Gastroesophageal sphincter (tissue), 4 donors: ENCODE results near the gene MACROD2. TPM values are rescaled to one million over a fixed set of nuclear protein-coding genes. Genes with fewer than 3 reads are reported as not detected.

ENCODE experiments used
- ATAC-seq: fragments of 150-250 bp; one replicate; pipeline ENCODE4 v1.9.1; 2016; ENCODE audit warnings: mild to moderate bottlenecking, moderate library complexity
- H3K27ac ChIP-seq, 4 donors: fragments of 200-600 bp; sonication (generic) in 3 of 4; 1 replicate in 3 of 4; 2 replicates in 1 of 4; pipeline ENCODE4 v1.5.1; 2016 to 2019
- H3K27me3 ChIP-seq: fragments of 200-600 bp; sonication (generic); one replicate; pipeline ENCODE4 v1.5.1; 2019
- H3K36me3 ChIP-seq, 2 donors: fragments of 200-600 bp; sonication (generic); one replicate each; pipeline ENCODE4 v1.5.1; 2019; ENCODE audit warnings: control low read depth in 1 of 2
- H3K4me1 ChIP-seq, 3 donors: fragments of 200-600 bp; sonication (generic); 1 replicate in 2 of 3; 2 replicates in 1 of 3; pipeline ENCODE4 v1.5.1; 2016 to 2019; ENCODE audit warnings: control low read depth in 2 of 3
- H3K4me3 ChIP-seq, 2 donors: fragments of 200-600 bp; sonication (generic); one replicate each; pipeline ENCODE4 v1.5.1; 2019; ENCODE audit warnings: mild to moderate bottlenecking in 1 of 2, moderate library complexity in 1 of 2
- H3K9me3 ChIP-seq, 3 donors: fragments of 200-600 bp; sonication (generic); one replicate each; pipeline ENCODE4 v1.5.1; 2017 to 2019; ENCODE audit warnings: control low read depth in 2 of 3
- EP300 ChIP-seq: sonication (generic); formaldehyde crosslinking; IDR thresholded peaks from one replicate; pipeline ENCODE4 v1.6.1; 2017; ENCODE audit warnings: antibody characterized with exemption, mild to moderate bottlenecking
- POLR2A ChIP-seq, 2 donors: fragments of 450-650 bp; IDR thresholded peaks; one replicate each; pipeline ENCODE4 v1.6.1; 2017; ENCODE audit warnings: antibody characterized with exemption in 2 of 2, mild to moderate bottlenecking in 2 of 2, moderate library complexity in 1 of 2
- POLR2AphosphoS5 ChIP-seq: sonication (generic); formaldehyde crosslinking; IDR thresholded peaks from one replicate; pipeline ENCODE4 v1.6.1; 2017; ENCODE audit warnings: antibody characterized with exemption
- whole genome bisulfite sequencing, 2 donors: methylation state at CpG; one replicate each; pipeline ENCODE4 v1.1.5; 2018; ENCODE audit warnings: low coverage in 1 of 2; 5-methylcytosine and 5-hydroxymethylcytosine counted together
- total RNA-seq, 4 donors: library from RNA; depleted of rRNA; stranded (reverse); fragments of >200 nt; gene quantifications; one replicate each; pipeline ENCODE4 v1.1.0, GENCODE V29; 2016
- TF ChIP-seq, protein P1 (sequence below), 4 experiments: fragments of 200-600 bp in 2 of 4; fragments of 450-650 bp in 2 of 4; sonication (generic) in 1 of 4; IDR thresholded peaks; one replicate each; pipeline ENCODE4 v1.5.1; 2017 to 2019; ENCODE audit warnings: antibody characterized with exemption in 4 of 4, mild to moderate bottlenecking in 2 of 4, moderate library complexity in 2 of 4

The MACROD2 gene
- total RNA-seq, 4 donors from 2014 or later: 4.0 to 12.1 (median 7.4) TPM

DNA sequence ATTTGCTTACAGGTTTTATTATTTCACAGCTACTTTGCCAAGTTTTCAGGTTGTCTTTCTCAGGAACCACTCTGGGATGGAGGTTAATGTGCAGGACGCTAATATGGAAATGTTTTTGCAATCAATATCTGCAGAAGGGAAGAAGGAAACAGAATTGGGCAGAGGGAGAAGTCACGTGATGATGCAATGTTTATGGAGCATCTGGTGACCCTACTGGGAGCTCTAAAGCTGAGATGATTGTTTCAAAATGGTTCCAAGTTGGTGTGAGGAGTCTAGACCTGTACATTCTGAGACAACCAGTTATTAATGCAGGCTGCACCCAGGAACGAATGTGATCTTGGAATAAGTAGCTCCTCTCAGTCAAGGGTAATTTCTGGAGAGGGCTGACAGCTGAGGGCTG lies 1247.5 kb downstream of the MACROD2 start:
- 63 to 75% methylated on average over 2 to 3 of the region's 3 CpGs for WGBS, 2 donors
- Histone ChIP-seq H3K4me3 (no peak overlapping the region), H3K27ac (no peak overlapping the region), H3K9me3 (no peaks in the 10 kb centered on the region), H3K4me1 (no peaks in the 10 kb centered on the region), H3K36me3 (no peaks in the 10 kb centered on the region), H3K27me3 (no peaks in the 10 kb centered on the region)
- ATAC-seq: no peak
- TF ChIP-seq POLR2A (IDR thresholded peaks at IDR 0.05) (no peak), POLR2AphosphoS5 (no peak), EP300 (no peak)
- TF ChIP-seq, protein P1, sequence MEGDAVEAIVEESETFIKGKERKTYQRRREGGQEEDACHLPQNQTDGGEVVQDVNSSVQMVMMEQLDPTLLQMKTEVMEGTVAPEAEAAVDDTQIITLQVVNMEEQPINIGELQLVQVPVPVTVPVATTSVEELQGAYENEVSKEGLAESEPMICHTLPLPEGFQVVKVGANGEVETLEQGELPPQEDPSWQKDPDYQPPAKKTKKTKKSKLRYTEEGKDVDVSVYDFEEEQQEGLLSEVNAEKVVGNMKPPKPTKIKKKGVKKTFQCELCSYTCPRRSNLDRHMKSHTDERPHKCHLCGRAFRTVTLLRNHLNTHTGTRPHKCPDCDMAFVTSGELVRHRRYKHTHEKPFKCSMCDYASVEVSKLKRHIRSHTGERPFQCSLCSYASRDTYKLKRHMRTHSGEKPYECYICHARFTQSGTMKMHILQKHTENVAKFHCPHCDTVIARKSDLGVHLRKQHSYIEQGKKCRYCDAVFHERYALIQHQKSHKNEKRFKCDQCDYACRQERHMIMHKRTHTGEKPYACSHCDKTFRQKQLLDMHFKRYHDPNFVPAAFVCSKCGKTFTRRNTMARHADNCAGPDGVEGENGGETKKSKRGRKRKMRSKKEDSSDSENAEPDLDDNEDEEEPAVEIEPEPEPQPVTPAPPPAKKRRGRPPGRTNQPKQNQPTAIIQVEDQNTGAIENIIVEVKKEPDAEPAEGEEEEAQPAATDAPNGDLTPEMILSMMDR (IDR thresholded peaks at IDR 0.05): no peak

DNA sequence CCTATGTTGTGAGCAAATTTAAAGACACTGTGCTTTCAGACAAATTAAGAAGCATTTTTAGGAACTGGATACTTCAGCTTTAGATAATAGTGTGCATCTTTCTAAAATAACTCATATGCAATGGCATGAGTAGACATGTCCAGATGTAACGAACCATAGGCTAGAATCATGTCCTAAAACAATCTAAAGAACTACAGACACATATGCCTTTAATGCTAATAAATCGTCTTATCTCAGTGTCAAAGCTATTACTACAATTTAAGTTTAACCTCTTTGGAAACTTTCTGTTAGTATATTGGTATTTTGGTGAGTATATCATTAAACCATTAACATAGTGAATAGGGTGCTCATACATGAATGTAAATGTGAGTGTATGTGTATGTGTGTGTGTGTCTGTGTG lies 1250.6 kb downstream of the MACROD2 start:
- TF ChIP-seq POLR2A (IDR thresholded peaks at IDR 0.05) (no peak), EP300 (no peak), POLR2AphosphoS5 (no peak)
- TF ChIP-seq, protein P1 (IDR thresholded peaks at IDR 0.05): no peak
- ATAC-seq: no peak
- Histone ChIP-seq H3K4me1 (no peaks in the 10 kb centered on the region), H3K27ac (no peak overlapping the region), H3K4me3 (no peak overlapping the region), H3K27me3 (no peaks in the 10 kb centered on the region), H3K9me3 (no peaks in the 10 kb centered on the region), H3K36me3 (no peaks in the 10 kb centered on the region)
- WGBS, 2 donors: 88 to 92% methylated on average over 2 of the region's 2 CpGs

DNA sequence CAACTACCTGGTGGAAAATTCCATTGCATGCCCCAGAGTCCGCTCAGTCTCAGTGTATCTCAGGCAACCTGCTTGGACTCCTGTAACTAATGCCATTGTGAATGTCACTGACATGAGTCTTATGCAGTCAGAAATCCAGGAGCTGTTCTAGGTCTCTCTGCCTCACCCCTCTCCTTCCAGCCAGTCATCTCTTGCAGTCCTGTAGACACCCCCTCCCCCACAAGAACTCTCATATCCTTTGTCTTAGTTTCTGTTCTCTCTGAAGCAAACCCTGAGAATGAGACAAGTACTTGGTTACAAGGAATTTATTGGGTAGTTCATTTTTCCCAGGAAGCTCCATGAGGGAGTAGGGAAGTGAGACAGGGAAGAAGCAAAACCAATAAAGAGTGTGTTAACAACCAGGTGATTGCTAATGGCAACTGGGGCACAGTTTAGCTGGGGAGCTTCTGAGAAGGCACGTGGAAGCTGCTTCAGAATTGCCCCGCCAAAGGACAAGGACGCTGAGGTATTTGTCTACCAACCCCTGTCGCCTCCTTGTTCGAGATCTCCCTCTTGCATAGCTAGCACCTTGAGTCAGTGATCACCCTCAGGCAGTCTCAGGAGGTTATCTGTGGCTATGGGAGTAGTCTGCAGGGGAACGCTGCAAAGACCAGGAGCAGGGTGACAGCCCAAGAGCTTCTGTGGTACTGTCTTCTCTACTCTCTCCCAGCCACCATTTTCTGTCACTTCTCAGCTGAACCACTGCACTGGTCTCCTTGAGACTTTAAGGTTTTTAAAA lies 1253.5 kb downstream of the MACROD2 start:
- no peak overlapping the region for H3K4me3 ChIP-seq
- H3K9me3 ChIP-seq: no peaks in the 10 kb centered on the region
- no peak overlapping the region for H3K27ac ChIP-seq
- H3K36me3 ChIP-seq: no peaks in the 10 kb centered on the region
- WGBS, 2 donors: 89 to 100% methylated on average over 3 to 6 of the region's 7 CpGs
- TF ChIP-seq POLR2AphosphoS5: no peak
- TF ChIP-seq POLR2A (IDR thresholded peaks at IDR 0.05): no peak
- TF ChIP-seq, protein P1 (IDR thresholded peaks at IDR 0.05): no peak
- TF ChIP-seq EP300: no peak
- no peaks in the 10 kb centered on the region for H3K27me3 ChIP-seq
- no peak for ATAC-seq
- no peaks in the 10 kb centered on the region for H3K4me1 ChIP-seq

DNA sequence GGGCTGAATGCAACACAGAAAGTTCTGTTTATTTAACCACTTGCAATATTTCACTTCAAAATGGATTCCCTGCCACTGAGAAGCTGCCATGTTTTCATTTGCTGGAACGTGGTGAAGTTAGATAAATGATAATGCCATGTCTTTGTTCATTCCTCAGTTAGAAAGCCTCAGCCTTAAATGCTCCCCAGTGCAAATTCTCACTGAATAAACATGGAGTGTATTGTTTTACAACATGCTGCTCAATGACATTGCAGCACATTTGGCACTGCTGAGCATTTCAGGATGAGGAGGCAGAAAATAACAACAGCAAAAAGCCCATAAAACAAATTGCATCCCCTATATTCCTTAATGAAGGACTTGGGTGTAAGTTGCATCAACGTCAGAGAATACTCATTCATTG lies 1255.9 kb downstream of the MACROD2 start:
- WGBS, 2 donors: 22 to 46% methylated on average over 2 of the region's 2 CpGs
- Histone ChIP-seq H3K36me3 (no peaks in the 10 kb centered on the region), H3K9me3 (no peaks in the 10 kb centered on the region), H3K27ac (no peak overlapping the region), H3K4me1 (no peaks in the 10 kb centered on the region), H3K4me3 (no peak overlapping the region), H3K27me3 (no peaks in the 10 kb centered on the region)
- ATAC-seq: no peak
- TF ChIP-seq POLR2A (IDR thresholded peaks at IDR 0.05) (no peak), POLR2AphosphoS5 (no peak)

DNA sequence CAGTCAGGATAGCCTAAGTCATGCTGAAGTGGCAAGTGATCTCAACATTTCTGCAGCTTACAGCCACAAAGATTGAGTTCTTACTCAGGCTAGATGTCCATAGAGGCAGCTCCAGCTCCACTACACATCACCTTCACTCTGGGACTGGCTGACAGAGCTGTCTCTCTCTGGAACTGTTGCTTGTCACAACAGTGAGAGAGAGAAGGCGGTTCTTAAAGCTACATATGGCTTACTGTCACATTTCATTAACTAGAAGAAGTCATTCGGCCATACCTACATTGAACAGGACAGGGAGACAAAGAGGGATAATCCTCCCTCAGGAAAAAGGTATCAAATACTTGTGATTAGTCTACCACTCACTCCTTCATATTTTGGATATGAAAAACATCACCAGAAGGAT lies 1257.0 kb downstream of the MACROD2 start:
- H3K4me1 ChIP-seq: no peaks in the 10 kb centered on the region

More for the DNA sequence above, 1257.0 kb downstream of the MACROD2 start:
- TF ChIP-seq EP300: no peak
- TF ChIP-seq POLR2AphosphoS5: no peak
- TF ChIP-seq POLR2A (IDR thresholded peaks at IDR 0.05): no peak
- TF ChIP-seq, protein P1 (IDR thresholded peaks at IDR 0.05): no peak
- 92 to 93% methylated on average over 2 of the region's 2 CpGs for WGBS, 2 donors
- Histone ChIP-seq H3K36me3 (no peaks in the 10 kb centered on the region), H3K9me3 (no peaks in the 10 kb centered on the region), H3K27ac (no peak overlapping the region), H3K4me3 (no peak overlapping the region), H3K27me3 (no peaks in the 10 kb centered on the region)
- ATAC-seq: no peak
